ENCODE measurements around the gene HOMEZ.
"Not testable (repeated sequence)": the region's sequence is repeated elsewhere in the genome, so short reads cannot be mapped to it uniquely, and the experiment has no call there.

Gene HOMEZ

GRCh38 chr14:23281247-23281646 lies 4.7 kb downstream of the HOMEZ start:
- DNase-seq (ENCODE audit: low spot score), result no peak

- DNase-seq (ENCODE audit: low spot score), result not testable (repeated sequence)
Observed at GRCh38 chr14:23277928-23278327, 8.0 kb downstream of the HOMEZ start.

- no peak for DNase-seq (ENCODE audit: low spot score)
Observed at GRCh38 chr14:23277189-23277588, 8.7 kb downstream of the HOMEZ start.

- no peak for DNase-seq (ENCODE audit: low spot score)
Observed at GRCh38 chr14:23275412-23275811, 10.5 kb downstream of the HOMEZ start.

- DNase-seq (ENCODE audit: low spot score), result no peak
Observed at GRCh38 chr14:23269193-23269592, 16.7 kb downstream of the HOMEZ start.

GRCh38 chr14:23260849-23261248 lies 25.1 kb downstream of the HOMEZ start:
- DNase-seq (ENCODE audit: low spot score), result not testable (repeated sequence)

GRCh38 chr14:23259426-23259825 lies 26.5 kb downstream of the HOMEZ start:
- DNase-seq (ENCODE audit: low spot score), result no peak

- no peak for DNase-seq (ENCODE audit: low spot score)
Observed at GRCh38 chr14:23258256-23258655, 27.7 kb downstream of the HOMEZ start.

- DNase-seq (ENCODE audit: low spot score), result no peak
Observed at GRCh38 chr14:23252420-23253333, 33.3 kb downstream of the HOMEZ start.

GRCh38 chr14:23252006-23252405 lies 33.9 kb downstream of the HOMEZ start:
- no peak for DNase-seq (ENCODE audit: low spot score)

- no peak for DNase-seq (ENCODE audit: low spot score)
Observed at GRCh38 chr14:23249824-23250223, 36.1 kb downstream of the HOMEZ start.

- no peak for DNase-seq (ENCODE audit: low spot score)
Observed at GRCh38 chr14:23248601-23249000, 37.3 kb downstream of the HOMEZ start.

GRCh38 chr14:23245282-23245681 lies 40.6 kb downstream of the HOMEZ start:
- no peak for DNase-seq (ENCODE audit: low spot score)

- no peak for DNase-seq (ENCODE audit: low spot score)
Observed at GRCh38 chr14:23243066-23243465, 42.9 kb downstream of the HOMEZ start.

- DNase-seq (ENCODE audit: low spot score), result no peak
Observed at GRCh38 chr14:23242076-23242475, 43.9 kb downstream of the HOMEZ start.

- not testable (repeated sequence) for DNase-seq (ENCODE audit: low spot score)
Observed at GRCh38 chr14:23241061-23241715, 44.7 kb downstream of the HOMEZ start.

GRCh38 chr14:23240661-23241060 lies 45.3 kb downstream of the HOMEZ start:
- no peak for DNase-seq (ENCODE audit: low spot score)

- peak; percentile 51 for DNase-seq (ENCODE audit: low spot score)
Observed at GRCh38 chr14:23237772-23238594, 47.9 kb downstream of the HOMEZ start, which contains the start of gene RNF212B. Gene RNF212B (plus strand): TSS chr14:23237936. CDS start chr14:23240346, 2,410 bp downstream.

GRCh38 chr14:23232241-23232808 lies 53.6 kb downstream of the HOMEZ start:
- DNase-seq (ENCODE audit: low spot score), result not testable (repeated sequence)

- DNase-seq (ENCODE audit: low spot score), result no peak
Observed at GRCh38 chr14:23228812-23229211, 57.1 kb downstream of the HOMEZ start.

- DNase-seq (ENCODE audit: low spot score), result no peak
Observed at GRCh38 chr14:23227566-23227965, 58.4 kb downstream of the HOMEZ start.

- DNase-seq (ENCODE audit: low spot score), result not testable (repeated sequence)
Observed at GRCh38 chr14:23224958-23225357, 61.0 kb downstream of the HOMEZ start.

Data from CD4-positive, alpha-beta T cell treated with Interleukin-6 at 100 ng/mL for 8 hours (primary cell).